Stimulated activated CD8-positive, alpha-beta memory T cell treated with anti-CD3 and anti-CD28 coated beads, Interleukin-15, amount 100 ng/mL, for 48 hours (primary cell): ENCODE data around the gene LUM.
"Not testable (repeated sequence)": the region's sequence is repeated elsewhere in the genome, so short reads cannot be mapped to it uniquely, and the experiment has no call there.

Experiments
- DNase-seq, 2 donors: peaks; one replicate each; pipeline ENCODE4 v3.0.0-alpha.2; 2020; ENCODE audit warnings: low read depth in 2 of 2

Gene LUM

DNA sequence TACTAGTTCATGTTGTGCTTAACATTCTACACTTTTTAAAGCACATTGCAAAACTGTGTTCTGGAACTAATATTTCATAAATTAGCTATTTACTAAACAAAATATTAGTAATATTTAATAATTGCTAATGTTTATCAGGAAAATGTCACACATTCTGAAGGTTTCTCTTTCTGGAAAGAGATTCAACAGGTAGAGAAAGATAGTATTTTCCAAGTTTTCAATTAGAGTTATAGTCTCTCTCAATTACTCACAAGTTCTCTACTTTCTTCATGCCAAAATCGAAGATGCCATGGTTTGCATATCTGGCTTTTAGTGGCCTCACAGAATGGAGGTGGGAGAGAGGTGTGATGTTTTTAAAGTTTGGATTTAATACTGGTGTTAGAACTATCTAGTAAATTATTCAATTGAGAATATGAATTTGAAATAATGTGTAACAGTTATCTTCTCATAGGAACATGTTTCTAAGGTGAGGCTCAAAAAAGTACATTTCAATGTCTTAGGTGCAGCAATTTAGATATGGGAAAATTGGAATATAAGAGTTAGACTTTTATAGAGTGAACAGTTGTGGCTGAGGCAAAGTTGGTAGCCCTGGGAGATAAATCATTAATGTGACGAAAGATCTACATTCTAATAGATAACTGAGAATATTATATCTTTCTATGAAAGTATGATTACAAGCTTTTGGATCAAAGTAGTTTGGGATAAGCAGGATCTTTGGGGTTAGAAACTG, 1.5 kb downstream of the LUM start:
- DNase-seq = no peak

DNA sequence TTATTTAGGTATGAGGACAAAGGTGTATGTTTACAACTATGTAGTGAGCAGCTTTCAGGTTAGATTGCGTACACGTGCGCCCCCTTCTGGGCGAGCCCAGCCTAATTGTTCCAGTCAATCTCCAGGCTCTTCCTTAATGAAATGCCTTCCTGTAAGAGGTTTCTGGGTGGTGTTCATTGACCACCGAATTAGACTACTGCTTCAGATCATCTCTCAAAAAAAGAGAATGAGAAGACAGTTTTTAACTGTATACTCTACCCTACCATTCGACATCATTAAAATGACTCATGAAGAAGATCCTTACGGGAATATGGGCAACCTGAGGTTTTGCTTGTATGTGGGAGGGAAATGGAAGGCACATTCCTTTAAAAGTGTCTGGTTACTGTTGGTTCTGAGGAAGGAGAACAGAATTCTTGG, 2.1 kb downstream of the LUM start:
- peak; percentile 8 to 27 for DNase-seq

DNA sequence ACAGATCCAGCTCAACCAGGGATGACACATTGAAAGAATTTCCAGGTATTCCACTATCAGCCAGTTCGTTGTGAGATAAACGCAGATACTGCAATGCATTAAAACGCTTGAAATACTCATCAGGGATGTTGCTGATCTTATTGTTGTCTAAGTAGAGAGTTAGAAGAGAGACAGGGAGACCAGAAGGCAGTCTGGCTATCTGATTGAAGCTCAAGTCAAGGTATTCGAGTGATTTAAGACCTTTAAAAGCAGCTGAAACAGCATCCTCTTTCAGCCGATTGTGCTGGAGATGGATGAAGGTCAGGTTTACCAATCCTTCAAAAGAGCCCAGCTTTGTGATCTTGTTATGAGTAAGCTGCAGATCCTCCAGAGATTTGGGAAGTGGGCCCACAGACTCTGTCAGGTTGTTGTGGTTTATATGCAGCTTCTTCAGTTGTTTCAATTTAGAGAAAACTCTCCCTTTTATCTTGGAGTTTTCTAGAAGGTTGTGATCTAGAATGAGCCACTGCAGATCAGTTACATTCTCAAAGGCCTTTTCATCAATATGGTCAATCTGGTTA, 3.0 kb downstream of the LUM start:
- no peak for DNase-seq

DNA sequence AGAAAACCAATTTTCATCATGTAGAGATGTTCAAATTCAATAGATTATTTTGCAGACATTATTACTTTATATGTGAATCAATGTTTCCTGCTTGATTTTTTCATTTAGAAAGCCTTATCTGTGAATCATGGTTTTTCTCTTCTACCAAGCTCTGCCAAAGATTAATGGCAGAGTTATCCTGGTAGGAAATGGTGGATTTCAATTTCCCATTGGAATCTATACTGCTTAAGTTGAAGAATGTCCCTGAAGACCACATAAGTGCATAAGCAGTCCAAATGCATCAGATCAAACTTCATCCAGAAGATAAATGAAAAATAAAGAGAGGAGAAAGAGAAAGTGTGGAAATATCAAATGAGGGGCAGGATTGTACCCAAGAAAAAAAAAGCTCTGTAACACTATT, 5.0 kb downstream of the LUM start:
- DNase-seq = no peak

DNA sequence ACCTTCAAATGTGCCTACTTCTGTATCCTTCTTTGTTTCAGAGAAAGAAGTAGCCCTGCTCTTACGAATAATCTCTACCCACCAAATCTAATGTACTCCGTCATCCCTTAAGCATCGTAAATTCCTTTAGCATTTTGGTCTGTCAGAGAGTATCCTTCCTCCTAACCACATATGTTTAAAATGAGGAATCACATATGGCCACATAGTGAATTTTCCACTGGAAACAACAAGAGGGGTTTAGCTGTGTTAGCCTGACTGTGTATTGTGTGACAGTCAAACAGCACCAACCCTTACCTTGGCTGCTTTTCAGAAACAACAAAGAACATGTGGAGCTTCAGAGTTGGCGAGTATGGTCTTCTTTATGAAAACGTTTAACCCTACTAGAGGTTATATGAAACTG, 5.5 kb downstream of the LUM start:
- DNase-seq = no peak

DNA sequence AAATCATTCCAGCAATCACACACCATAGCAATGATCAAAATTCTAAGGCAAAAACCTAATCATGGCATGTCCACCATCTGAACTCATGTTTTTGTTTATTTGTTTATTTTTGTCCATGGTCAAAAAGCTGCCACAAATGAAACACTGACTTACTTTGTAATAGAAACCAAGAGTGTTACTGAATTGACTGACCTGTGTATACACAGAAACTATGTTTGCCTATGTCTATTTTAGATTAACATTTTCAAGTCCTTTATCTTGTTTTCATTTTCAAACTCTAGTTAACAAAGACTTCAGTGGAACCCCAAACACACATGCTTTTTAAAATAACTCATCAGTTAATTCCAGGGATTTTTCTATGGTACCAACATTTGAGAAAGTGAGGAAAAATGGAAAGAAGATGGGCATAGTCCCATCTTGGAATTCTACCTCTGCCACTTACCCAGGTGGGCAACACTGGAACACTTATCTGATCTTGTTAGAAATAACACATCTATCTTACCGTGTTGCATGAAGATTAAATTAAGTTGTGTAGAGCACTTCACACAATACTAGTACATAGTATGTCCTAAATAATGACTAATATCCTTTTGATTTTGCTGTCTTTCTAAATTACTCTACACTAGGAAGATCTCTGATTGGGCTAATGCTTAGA, 6.4 kb downstream of the LUM start:
- DNase-seq = no peak

DNA sequence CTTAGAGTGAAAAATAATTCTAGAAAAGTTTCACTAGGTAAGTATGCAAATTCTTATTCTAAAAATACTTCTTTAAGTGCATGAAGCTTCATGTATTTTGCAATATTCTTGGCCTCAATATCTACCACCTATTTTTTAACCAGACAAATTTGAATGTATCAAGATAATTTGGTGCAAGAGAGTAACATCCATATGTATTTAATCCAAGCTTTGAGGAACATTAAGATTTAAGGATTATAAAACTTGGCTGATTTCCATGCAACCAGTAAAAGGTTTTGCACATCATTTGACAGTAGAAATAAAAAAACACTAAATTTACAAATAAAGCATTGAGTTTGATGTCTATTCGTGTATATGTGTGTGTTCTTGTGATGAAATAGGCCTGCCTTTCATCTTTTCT, 7.7 kb downstream of the LUM start:
- DNase-seq = no peak

DNA sequence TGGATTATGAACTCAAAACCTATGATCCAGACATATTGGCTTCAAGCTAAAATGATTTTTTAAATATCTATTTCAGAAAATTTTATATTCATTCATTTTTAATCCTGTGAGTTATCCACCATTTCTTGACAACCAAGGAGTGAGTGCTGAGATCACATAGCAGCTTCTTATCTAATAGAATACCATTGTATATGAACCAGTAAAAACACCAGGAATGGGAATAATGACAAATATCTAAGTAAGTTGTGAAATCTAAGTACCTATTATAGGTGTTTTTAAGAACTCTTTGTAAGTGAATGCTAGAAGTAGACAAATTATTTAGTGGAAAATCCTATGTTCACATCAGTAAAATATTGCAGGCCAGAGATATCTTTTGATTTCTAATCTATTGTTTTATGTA, 8.2 kb downstream of the LUM start:
- no peak for DNase-seq

DNA sequence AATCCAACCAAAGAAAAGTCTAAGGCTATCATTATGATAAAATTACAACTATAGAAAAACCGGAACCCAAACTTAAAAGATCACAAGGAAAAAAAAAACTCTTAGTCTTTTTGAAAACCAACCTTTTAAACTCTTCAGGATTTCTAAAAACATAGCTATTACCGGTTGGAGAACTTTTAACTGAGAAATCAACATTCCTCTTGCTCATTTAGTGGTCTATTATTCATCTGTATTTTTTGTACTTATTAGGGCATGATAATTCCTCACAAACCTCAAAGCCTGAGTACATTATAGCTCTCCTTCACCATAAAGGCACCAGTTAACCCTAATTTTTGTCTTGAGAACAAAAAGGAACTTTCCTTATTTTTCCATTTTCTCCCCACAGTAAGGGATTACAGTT, 10.4 kb downstream of the LUM start:
- no peak for DNase-seq

DNA sequence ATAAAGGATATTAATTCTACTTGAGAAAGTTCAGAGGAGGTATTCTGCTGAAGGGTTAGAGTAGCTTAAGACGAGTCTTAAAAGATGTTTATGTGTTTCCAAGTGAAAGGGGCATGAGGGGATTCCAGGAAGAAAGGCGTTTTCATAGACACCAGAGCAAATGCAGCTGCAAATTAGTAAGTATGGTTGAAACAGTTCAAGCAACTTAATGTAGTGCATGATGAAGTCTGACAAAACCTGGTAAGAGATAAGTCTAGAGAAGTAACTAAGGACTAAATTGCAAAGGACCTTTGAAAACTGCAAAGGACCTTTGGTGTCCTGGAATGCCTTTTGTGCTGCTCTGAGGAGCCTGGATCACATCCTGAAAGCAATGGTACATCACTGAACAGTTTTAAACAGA, 11.5 kb downstream of the LUM start:
- no peak for DNase-seq

DNA sequence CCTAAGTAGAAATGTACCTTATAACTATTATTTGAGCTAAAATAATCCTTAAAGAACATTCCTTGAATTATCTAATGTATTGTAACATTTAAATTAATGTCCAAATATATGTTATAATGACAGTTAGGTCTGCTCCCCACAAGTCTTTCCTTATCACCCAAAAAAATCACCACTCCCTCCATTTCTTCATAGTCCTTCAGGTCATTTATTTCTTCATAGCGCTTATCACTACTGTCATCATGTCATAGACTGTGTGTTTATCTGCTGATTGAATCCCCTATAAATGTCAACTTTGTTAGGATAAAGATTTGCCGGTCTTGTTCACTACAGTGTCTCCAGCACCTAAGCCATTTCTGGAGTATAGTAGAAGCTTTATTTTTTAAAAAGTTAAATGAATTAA, 12.0 kb downstream of the LUM start:
- no peak for DNase-seq

DNA sequence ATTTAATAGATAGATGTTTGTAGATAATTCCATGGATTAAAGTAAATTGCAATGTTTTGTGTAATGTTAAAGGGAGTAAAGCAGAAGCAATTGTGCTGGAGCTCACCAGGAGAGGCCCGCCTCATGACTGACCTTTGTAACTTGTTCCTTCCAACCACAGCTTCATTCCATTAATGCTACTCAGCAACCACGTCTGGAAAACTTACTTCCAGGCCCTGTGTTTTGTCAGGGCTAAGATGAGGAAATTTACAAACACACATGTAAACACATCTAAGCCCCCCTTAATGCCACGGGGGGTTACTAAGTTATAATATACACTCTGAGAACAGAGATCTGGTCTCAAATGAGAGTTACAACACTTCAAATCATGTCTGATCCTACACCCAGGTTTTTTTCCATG, 12.4 kb downstream of the LUM start:
- DNase-seq = no peak

DNA sequence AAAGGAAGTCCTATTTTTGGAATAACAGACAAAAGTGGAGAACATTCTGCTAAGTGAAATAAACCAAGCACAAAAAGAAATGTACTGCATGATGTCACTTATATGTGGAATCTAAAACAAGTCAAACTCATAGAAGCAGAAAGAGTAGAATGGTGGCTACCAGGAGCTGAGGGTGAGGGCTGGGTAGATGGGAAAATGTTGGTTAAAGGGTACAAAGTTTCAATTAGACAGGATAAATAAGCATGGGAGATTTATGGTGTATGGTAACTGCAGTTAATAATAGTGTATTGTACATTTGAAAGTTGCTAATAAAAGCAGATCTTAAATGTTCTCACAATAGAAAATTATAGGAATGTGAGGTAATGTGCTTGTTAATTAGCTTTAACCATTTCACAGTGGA, 12.8 kb downstream of the LUM start:
- DNase-seq = no peak

DNA sequence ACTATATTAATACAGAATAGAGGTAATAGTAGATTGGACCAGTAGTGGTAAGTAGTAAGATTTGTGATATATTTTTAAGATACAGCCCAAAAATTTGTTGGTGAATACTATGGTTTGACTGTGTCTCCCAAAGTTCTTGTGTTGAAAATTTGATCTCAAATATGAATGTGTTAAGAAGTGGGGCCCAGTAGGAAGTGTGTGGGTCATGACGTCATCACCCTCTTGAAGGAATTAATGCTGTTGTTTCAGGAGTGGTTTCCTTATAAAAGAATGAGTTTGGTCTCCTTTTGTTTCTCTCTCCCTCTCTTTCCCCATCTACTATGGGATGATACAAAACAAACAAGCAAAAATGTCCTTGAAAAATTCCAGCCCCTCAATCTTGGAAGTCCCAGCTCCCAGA, 16.3 kb downstream of the LUM start:
- no peak for DNase-seq

DNA sequence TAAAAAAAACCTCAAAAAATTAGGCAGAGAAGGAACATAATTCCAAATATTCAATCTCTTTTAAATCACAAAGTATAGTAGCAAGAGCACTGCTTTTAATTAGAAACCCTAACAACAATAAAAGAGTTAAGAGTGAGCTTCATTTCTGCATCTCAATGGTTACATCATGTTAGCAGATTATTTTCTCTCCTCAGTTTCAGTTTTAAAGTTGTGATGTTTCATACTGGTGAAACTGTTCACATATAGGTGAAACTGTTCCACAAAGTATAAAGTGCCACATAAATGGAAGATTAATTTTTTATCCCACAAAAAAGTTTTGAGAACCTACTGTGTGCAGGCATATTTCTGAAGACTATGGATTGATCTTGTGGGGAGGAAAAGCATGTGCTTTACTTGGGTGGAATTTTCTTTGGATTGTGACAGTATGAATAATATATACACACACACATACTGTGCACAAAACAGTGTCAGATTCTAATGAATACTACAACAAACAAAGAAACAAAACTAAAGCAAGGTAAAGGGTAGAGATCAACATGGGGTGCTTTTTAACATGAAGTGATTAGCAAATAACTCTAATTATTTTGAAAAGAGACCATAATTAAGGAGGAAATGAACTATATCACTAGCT, 17.1 kb downstream of the LUM start:
- no peak for DNase-seq

DNA sequence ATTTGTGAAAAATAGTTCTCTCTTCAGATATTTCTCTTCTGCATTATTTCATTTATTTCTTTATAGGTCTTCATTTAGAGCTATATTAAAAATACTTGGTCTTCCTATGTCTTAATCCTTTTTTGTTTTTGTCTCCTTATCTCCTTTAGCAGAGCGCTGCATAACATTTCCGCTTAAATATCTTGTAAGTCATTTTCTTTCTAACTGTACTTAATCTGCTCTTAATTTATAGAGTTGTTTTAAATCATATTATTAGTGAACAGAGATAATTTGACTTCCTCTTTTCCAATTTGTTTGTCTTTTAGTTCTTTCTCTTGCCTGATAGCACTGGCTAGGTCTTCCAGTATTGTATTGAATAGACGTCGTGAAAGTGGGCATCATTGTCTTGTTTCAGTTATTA, 18.0 kb downstream of the LUM start:
- no peak for DNase-seq

DNA sequence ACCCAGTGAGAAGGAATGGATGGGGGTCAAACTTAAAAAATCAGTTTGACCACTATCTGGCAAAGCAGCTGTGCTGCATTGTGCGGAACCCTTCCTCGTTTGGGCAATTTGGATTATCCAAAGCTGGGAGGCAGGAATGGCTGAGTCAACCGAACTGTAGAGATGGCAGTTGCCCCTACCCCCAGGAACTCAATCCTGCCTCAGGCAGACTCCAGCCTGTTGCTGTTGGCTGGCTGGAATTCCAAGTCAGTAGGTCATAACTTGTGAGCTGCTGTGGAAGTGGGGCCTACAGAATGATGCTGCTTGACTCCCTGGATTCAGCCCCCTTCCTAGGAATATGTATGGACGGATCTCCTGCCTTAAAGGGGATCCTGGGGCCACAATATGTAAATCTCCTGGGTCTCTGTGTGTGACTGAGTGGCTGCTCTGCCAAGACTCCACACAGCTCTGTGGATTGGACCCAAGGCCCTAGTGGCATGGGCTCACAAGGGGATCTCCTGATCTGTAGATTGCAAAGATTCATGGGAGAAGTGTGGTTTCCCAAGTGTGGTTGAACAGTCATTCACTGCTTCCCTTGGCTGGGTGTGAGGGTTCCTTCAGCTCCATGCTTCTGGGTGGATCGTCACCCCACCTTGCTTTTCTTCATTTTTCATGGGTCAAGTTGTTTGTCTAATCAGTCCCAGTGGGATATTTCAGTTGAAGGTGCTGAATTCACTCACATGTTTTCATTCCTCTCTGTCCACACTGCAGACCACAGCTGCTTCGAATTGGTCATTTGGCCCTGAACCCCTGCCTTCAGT, 19.2 kb downstream of the LUM start:
- DNase-seq = no peak

DNA sequence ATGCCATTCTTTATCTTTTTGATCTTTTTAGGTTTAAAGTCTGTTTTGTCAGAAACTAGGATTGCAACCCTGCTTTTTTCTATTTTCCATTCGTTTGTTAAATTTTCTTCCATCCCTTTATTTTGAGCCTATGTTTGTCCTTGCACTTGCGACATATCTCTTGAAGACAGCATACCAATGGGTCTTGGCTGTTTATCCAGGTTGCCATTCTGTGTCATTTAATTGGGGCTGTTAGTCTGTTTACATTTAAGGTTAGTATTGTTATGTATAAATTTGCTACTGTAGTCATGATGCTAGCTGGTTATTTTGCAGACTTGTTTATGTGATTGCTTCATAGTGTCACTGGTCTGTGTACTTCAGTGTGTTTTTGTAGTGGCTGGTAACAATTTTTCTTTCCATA, 21.3 kb downstream of the LUM start:
- DNase-seq = not testable (repeated sequence)

DNA sequence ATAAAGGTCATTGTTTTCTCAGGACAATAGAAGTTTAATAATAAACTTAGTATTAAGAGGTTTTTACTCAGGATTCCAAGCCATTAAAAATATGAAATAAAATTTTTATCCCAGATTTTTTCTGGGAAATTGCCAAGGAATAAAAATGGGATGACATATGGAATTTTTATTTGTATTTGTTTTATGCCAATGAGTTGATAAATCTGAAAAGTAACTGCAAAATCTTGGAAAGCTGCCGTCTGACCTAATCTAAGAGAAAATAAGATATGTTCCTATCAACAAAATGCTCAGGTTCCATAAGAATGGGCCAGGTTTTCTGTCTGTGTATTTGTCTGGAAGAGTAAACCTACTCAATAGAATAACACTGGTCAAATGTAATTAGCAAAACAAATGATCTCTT, 31.3 kb downstream of the LUM start:
- no peak for DNase-seq

DNA sequence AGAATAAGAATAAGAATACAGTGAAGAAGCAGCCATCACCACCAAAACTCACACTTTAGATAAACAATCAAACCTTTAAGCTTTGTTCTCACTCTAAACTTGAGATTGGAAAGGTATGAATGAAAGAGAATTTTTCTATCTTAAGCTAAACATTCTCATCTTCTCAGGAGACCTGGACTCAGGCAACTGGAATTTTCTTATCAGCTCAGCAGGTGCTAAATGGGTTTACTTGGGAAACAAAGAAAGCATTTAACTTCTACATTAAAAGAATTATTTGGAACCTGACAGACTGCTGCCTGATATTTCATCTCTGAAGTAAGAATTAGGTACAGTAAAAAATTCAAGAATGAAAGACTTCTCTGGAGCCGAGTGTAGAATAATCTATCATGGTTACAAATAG, 32.8 kb downstream of the LUM start:
- no peak for DNase-seq

DNA sequence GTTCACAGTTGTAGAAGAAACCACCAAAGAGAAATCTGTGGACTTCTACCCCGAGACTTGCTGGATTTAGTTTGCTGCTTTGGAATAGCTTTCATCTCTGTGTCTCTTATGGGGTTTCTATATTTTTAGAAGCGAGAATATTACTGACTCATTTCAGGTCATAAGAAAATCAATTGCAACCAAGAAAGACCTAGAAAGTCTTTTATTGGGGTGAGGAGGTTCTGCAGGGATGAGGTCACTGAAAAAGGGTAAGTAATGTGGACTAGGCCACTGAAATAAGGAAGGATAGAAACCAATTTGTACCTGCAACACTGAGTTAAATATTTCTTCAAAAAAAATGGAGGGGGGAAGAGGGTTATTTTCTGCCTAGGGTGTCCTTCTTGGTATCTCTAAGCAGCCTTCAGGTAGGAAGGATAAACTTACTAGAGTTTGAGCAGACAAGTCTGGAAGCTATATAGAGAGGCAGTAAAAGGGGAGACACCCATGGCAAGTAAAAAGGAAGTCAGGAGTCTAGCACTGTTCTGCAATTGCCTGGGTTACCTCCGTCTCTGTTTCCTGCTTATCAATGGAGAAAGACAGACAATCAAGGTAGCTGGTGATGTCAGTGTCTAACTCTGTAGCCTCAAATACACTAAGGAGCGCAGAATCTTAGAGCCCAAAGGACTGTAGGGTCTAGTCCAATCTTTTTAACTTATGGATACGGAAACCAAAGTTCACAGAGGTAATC, 33.9 kb downstream of the LUM start:
- no peak for DNase-seq

DNA sequence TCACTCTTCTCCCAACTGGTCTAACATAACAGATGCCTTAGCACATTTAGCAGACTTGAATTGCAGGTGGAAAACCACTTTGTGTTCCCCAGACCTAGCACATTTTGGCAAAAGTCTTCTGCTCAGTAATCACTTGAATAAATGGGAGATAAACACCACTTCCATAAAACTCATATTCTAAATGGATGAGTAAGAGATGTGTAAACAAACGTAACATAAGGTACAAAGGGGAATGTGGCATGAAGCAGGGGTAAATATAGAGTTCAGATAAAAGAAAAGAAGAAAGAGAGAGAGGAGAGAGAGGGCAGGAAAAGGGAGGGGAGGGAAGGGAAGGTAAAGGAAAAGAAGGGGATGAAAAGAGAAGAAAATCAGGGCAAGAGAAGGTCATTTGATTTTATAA, 36.4 kb downstream of the LUM start:
- DNase-seq = no peak
